Esophagus squamous epithelium (tissue), 5 donors: ENCODE measurements around the gene DNAH11. TPM values are rescaled to one million over a fixed set of nuclear protein-coding genes. Genes with fewer than 3 reads are reported as not detected.

Source experiments
- DNase-seq: peaks from one replicate; lab custom pipeline; 2025; lab: John Stamatoyannopoulos, UW
- H3K27ac ChIP-seq, 4 donors: fragments of 200-600 bp; sonication (generic); one replicate each; pipeline ENCODE4 v1.5.1; 2016 to 2019; ENCODE audit warnings: mild to moderate bottlenecking in 1 of 4
- H3K27me3 ChIP-seq, 4 donors: fragments of 200-600 bp; sonication (generic); 1 replicate in 3 of 4; 2 replicates in 1 of 4; pipeline versions ENCODE4 v1.5.1 to v1.6.0; 2017 to 2021; ENCODE audit warnings: antibody characterized with exemption in 1 of 4
- H3K36me3 ChIP-seq, 3 donors: fragments of 200-600 bp; sonication (generic); one replicate each; pipeline ENCODE4 v1.5.1; 2016 to 2019
- H3K4me1 ChIP-seq, 3 donors: fragments of 200-600 bp; sonication (generic); one replicate each; pipeline ENCODE4 v1.5.1; 2017 to 2019
- H3K4me3 ChIP-seq, 4 donors: fragments of 200-600 bp; sonication (generic); 1 replicate in 3 of 4; 2 replicates in 1 of 4; pipeline ENCODE4 v1.5.1; 2016 to 2019; ENCODE audit warnings: mild to moderate bottlenecking in 2 of 4, moderate library complexity in 1 of 4
- H3K9me3 ChIP-seq, 3 donors: fragments of 200-600 bp; sonication (generic); one replicate each; pipeline ENCODE4 v1.5.1; 2016 to 2019
- POLR2A ChIP-seq, 4 donors: fragments of 450-650 bp; IDR thresholded peaks; one replicate each; pipeline ENCODE4 v1.6.1; 2017; ENCODE audit warnings: antibody characterized with exemption in 4 of 4, mild to moderate bottlenecking in 4 of 4, moderate library complexity in 3 of 4
- WGBS, 2 donors: methylation state at CpG; one replicate each; pipeline ENCODE4 v1.1.5; 2018; 5-methylcytosine and 5-hydroxymethylcytosine counted together
- intact Hi-C: fragments of 100-400 bp; cut with DNase I; formaldehyde crosslinking; loops from one replicate; pipeline ENCODE4 v1.15.0; 2022
- total RNA-seq, 4 donors: library from RNA; depleted of rRNA; stranded (reverse); fragments of >200 nt; gene quantifications; one replicate each; pipeline ENCODE4 v1.1.0, GENCODE V29; 2016
- TF ChIP-seq, protein P1 (sequence below), 6 experiments: fragments of 450-650 bp in 4 of 6; fragments of 200-600 bp in 2 of 6; sonication (generic) in 2 of 6; IDR thresholded peaks; one replicate each; pipeline ENCODE4 v1.5.1; 2016 to 2019; ENCODE audit warnings: antibody characterized with exemption in 6 of 6, mild to moderate bottlenecking in 4 of 6, moderate library complexity in 4 of 6
- donor health status: DM: yes; HTN: yes; CAD: no.

DNAH11 gene
- total RNA-seq, 4 donors from 2014 or later: 0.35 to 7.4 (median 0.74) TPM

DNA sequence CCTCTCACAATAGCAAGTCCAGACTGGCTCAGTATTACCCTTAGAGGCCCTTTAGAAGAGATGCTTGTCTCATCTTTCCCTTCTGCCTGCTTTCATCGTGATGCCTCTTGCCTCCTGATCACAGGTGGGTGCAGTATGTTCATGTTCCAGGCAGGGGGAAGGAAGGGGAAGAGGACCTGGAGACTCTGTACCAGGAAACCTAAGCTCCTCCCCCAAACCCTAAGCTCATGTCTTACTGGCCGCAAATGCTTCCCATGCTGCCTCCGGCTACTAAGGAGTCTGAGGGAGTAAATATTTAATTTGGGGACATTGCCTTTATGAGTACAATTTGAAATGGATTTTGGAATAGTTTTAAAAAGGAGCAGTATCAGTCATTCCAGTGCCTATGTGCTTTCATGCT lies 210.2 kb downstream of the DNAH11 start:
- intact Hi-C loops: no loop called here
- Histone ChIP-seq H3K4me3 (no peak overlapping the region), H3K36me3 (no peaks in the 10 kb centered on the region), H3K27ac (no peak overlapping the region), H3K27me3 (peaks cover 0 to 2% (median 0%) of the 10 kb centered on the region in 4 donors), H3K4me1 (no peaks in the 10 kb centered on the region), H3K9me3 (no peaks in the 10 kb centered on the region)
- DNase-seq: no peak
- TF ChIP-seq, protein P1, sequence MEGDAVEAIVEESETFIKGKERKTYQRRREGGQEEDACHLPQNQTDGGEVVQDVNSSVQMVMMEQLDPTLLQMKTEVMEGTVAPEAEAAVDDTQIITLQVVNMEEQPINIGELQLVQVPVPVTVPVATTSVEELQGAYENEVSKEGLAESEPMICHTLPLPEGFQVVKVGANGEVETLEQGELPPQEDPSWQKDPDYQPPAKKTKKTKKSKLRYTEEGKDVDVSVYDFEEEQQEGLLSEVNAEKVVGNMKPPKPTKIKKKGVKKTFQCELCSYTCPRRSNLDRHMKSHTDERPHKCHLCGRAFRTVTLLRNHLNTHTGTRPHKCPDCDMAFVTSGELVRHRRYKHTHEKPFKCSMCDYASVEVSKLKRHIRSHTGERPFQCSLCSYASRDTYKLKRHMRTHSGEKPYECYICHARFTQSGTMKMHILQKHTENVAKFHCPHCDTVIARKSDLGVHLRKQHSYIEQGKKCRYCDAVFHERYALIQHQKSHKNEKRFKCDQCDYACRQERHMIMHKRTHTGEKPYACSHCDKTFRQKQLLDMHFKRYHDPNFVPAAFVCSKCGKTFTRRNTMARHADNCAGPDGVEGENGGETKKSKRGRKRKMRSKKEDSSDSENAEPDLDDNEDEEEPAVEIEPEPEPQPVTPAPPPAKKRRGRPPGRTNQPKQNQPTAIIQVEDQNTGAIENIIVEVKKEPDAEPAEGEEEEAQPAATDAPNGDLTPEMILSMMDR (IDR thresholded peaks at IDR 0.05): no peak
- no peak for TF ChIP-seq POLR2A (IDR thresholded peaks at IDR 0.05)
- 60 to 66% methylated on average over 3 of the region's 3 CpGs for WGBS, 2 donors

DNA sequence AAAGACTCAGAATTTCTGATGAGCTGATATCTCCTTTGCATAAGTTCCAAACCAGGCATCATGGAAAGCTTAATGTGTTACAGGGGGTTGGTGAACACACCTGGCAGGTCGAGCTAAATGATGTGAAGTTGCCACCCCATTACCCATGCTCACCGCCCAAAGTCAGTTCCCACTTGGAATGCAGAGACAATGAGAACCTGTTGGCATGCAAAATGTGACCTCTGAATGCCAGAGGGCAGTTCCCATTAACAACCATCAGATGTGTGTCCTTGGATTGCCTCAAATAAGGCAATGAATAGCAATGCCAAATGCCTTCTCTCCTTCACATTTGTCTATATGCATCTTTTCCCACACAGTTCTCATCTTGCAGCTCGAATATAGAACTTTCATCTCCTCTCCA lies 212.1 kb downstream of the DNAH11 start:
- H3K4me1 ChIP-seq: no peaks in the 10 kb centered on the region
- WGBS, 2 donors: 58 to 65% methylated on average over 2 to 3 of the region's 3 CpGs
- no peaks in the 10 kb centered on the region for H3K9me3 ChIP-seq
- peaks cover 0 to 3% (median 0%) of the 10 kb centered on the region in 4 donors for H3K27me3 ChIP-seq
- H3K36me3 ChIP-seq: no peaks in the 10 kb centered on the region
- no peak for TF ChIP-seq POLR2A (IDR thresholded peaks at IDR 0.05)
- TF ChIP-seq, protein P1 (IDR thresholded peaks at IDR 0.05): no peak
- intact Hi-C loops: no loop called here
- no peak overlapping the region for H3K27ac ChIP-seq
- no peak for DNase-seq
- H3K4me3 ChIP-seq: no peak overlapping the region

DNA sequence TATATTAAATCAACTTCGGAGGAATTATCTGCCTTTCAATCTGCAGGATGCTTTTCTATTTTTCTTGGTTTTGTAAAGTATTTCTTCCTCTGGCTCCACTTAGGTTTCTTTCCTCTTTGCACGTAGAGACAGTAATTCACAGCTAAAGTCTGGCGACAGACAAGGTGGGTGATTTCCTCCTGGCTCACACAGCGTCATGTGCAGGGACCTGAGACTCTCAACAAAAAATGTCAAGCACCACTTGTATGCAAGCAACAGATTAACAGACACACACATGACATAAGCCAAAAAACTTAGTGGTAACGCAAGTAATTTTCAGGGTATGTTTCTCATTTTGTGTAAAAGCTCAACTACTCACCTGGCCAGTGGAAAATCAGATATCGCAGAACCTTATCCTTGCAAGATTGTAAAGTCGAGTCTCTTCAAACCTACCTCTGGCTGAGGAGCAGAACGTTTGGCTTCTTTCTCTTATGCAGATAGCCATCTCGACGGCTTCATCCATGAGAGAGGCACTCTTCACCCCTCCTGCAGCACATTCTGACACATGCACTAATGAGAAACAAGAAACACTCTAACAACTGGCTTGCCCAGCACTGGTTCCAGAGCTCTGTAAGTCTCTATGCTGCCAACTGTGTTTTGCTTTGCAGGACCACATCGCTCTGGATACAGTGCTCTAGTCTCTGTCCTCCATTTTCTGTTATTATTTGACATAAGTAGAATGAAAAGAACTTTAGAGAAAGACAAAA lies 214.9 kb downstream of the DNAH11 start:
- H3K27ac ChIP-seq: no peak overlapping the region
- WGBS, 2 donors: 65 to 81% methylated on average over 10 to 11 of the region's 11 CpGs
- intact Hi-C loops: no loop called here
- H3K27me3 ChIP-seq: peaks cover 0 to 5% (median 0%) of the 10 kb centered on the region in 4 donors
- no peaks in the 10 kb centered on the region for H3K9me3 ChIP-seq
- no peaks in the 10 kb centered on the region for H3K36me3 ChIP-seq
- H3K4me1 ChIP-seq: no peaks in the 10 kb centered on the region
- no peak for TF ChIP-seq POLR2A (IDR thresholded peaks at IDR 0.05)
- TF ChIP-seq, protein P1 (IDR thresholded peaks at IDR 0.05): no peak
- no peak overlapping the region for H3K4me3 ChIP-seq
- no peak for DNase-seq

DNA sequence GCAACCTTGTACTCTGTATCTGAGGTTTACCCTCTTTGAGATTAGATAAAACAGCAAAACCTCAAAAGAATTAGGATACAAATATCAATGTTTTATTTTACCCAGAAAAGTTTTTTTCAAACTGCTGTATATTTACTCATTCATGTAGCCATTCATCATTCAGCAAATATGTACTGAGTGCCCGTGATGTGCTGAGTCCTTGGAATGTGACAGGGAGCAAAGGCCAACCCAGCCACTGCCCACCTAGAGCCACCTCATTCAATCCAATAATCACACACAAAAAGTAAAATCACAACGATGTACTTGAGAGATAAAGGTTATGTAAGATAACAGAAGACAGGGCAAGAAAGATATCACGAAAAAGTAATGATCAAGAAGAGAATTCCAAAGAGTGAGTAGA lies 215.4 kb downstream of the DNAH11 start:
- no peaks in the 10 kb centered on the region for H3K4me1 ChIP-seq
- TF ChIP-seq, protein P1 (IDR thresholded peaks at IDR 0.05): no peak
- TF ChIP-seq POLR2A (IDR thresholded peaks at IDR 0.05): no peak
- H3K36me3 ChIP-seq: no peaks in the 10 kb centered on the region
- no peak overlapping the region for H3K4me3 ChIP-seq
- intact Hi-C loops: no loop called here
- H3K27me3 ChIP-seq: peaks cover 0 to 5% (median 0%) of the 10 kb centered on the region in 4 donors
- no peak overlapping the region for H3K27ac ChIP-seq
- no peak for DNase-seq
- H3K9me3 ChIP-seq: no peaks in the 10 kb centered on the region
- 38 to 66% methylated on average over 3 of the region's 3 CpGs for WGBS, 2 donors

DNA sequence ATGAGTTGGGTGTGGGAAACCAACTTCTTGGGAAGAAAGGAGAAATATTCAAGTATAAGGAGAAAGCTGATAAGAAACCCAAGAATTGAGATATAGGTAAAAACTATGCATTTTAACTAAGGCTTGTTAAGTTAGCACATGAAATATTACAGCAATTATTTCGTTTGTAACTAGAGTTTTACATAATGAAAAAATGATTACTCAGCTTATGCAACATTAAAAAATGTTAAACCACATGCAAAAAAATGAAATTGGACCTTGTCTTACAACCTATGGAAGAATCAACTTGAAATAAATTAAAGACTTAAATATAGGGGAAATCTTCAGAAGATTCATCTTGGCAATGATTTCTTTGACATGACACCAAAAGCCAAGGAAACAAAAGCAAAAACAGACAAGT lies 219.6 kb downstream of the DNAH11 start:
- H3K36me3 ChIP-seq: no peaks in the 10 kb centered on the region
- TF ChIP-seq, protein P1 (IDR thresholded peaks at IDR 0.05): no peak
- no peak for TF ChIP-seq POLR2A (IDR thresholded peaks at IDR 0.05)
- H3K4me3 ChIP-seq: no peak overlapping the region
- H3K27ac ChIP-seq: no peak overlapping the region
- H3K27me3 ChIP-seq: peaks cover 0 to 8% (median 0%) of the 10 kb centered on the region in 4 donors
- 16 to 29% methylated on average over 1 of the region's 1 CpG for WGBS, 2 donors
- no peak for DNase-seq
- no peaks in the 10 kb centered on the region for H3K9me3 ChIP-seq
- no peaks in the 10 kb centered on the region for H3K4me1 ChIP-seq
- intact Hi-C loops: loop anchor here (10.0 kb wide), 1 partner anchor 988 kb away; no protein-coding TSS in a partner anchor
